Hematopoietic multipotent progenitor cell (in vitro differentiated cells): ENCODE results near the gene LPCAT3. TPM values are rescaled to one million over a fixed set of nuclear protein-coding genes. Genes with fewer than 3 reads are reported as not detected.

ENCODE experiments used
- DNase-seq, 3 donors: peaks; one replicate each; pipeline ENCODE4 v3.0.0-alpha.2; 2011 to 2015; ENCODE audit warnings: low read depth in 2 of 3, low spot score in 2 of 3
- total RNA-seq: library from RNA; depleted of rRNA; stranded (reverse); fragments of >200 nt; gene quantifications from one replicate; pipeline ENCODE4 v1.2.3, GENCODE V29; 2012

The LPCAT3 gene
- total RNA-seq, 1 donor, result 33.1 TPM

GRCh38 chr12:6965714-6966113 is 52.6 kb downstream of the LPCAT3 start:
- no peak for DNase-seq

DNA sequence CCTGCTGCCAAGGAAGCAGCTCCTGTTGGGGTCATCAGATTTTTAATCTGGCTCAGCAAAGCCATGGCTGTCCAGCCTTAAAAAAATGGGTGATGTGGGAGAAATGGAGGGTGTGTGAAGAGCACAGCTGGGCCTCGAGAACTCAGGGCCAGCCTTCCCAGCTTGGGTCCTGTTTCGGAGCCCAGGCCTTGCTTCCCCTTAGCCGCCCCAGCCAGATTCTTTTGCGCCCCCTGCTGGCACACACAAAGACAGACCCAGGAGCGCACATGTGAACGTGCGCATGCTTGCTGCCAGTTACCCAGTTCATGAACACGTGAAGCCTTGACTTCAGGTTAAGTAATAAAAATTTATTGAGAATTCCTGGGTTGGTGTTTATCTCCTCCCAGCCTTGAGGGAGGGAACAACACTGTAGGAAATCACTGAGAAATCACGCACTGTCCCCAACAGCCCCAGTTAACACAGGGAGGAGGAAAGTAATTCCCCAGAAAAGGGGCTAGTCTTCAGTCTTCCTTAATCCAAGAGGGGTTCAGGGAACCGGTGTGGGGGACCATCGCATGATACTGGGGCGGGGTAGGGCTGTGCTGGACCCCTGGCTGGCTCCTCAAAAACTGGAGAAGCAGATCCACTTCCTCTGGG is 53.1 kb downstream of the LPCAT3 start:
- DNase-seq, result peak; percentile 86 to 94 (median 89)

DNA sequence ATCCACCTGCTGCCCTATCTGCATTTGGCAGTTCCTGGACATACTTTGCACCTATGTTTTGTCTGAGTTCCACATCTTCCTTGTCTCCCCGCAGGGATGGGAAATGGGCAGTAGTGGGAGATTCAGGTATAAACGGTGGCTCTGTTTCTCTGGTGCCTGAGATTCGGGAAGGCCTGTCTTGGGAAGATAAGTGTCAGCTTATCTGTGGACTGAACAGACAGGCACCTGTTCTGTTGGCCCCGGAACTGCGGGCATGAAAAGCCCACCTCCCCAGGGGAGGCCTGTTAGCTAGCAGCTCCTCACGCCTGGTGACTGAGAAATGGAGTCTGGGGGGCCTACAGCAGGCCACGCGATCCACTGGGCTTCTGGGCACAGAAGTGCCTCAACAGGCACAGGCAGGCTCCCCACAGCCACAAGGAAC is 53.7 kb downstream of the LPCAT3 start:
- no peak for DNase-seq

GRCh38 chr12:6963791-6964413 is 54.4 kb downstream of the LPCAT3 start:
- no peak for DNase-seq

- no peak for DNase-seq
These were observed 55.1 kb downstream of the LPCAT3 start for GRCh38 chr12:6963016-6963731.

DNA sequence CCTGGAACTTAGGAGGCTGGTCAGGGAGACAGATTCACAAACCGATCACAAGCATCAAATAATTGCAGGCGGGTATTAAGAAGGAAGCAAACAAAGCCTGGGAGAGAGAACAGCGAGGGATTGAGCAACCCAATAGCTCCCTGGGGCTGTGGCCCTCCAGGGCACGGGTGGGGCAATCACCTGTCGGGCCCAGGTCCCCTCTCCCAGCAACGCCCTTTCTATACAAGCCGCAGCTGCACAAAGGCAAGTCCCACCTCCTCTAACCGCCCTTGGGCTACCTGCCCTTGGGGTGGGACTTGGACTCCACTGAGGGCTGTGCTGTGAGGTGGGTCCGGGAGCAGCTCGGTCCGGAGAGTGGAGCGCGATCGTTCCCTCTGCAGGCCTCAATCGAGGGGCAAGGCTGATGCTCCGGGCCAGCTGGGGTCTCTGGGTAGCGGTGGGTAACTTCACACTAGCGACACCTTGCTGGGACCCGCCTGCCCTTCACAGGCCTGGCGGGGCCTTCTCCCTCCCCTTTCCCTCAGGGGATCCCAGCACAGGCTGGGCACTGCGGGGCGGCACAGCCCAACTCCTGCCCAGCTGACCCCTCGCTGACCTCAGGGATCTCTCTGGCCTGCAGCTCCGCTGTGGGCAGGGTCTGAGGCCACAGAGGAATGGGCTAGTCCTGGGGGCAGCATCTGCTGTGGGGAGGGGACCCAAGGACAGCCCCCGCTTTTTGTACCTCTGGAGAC is 55.8 kb downstream of the LPCAT3 start:
- no peak for DNase-seq

DNA sequence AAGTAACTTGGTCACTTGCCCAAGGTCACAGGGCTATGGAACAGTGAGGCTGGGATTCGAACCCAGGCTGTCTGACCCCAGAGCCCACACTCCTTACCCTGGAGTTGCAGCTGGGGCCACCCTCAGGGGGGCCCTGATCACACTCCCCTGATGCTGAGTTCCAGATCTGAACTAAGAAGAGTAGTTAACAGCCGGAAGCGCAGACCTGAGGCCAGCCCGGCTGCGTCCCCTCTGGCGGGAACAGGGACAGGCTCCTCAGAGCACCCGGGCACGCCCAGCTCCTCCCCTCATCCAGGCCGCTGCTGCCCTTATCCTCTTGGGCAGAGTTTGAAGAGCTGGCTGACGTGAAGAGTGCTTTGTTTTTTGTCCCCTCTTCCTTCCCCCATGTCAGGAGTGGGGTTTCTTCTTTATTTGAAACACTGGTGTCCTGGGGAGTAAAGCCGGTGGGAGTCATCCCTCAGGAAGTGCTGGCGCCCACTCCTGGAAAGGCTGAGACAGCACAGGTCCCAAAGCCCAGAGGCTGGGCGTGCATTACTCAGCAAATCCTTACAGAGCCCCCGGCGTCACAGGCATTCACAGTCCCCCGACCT is 56.5 kb downstream of the LPCAT3 start:
- DNase-seq, result peak in 2 of 3 donors; percentile 70 to 86

GRCh38 chr12:6961278-6961694 is 57.0 kb downstream of the LPCAT3 start:
- DNase-seq, result peak; percentile 74 to 76 (median 75)

GRCh38 chr12:6960593-6961277 is 57.5 kb downstream of the LPCAT3 start:
- DNase-seq, result no peak

DNA sequence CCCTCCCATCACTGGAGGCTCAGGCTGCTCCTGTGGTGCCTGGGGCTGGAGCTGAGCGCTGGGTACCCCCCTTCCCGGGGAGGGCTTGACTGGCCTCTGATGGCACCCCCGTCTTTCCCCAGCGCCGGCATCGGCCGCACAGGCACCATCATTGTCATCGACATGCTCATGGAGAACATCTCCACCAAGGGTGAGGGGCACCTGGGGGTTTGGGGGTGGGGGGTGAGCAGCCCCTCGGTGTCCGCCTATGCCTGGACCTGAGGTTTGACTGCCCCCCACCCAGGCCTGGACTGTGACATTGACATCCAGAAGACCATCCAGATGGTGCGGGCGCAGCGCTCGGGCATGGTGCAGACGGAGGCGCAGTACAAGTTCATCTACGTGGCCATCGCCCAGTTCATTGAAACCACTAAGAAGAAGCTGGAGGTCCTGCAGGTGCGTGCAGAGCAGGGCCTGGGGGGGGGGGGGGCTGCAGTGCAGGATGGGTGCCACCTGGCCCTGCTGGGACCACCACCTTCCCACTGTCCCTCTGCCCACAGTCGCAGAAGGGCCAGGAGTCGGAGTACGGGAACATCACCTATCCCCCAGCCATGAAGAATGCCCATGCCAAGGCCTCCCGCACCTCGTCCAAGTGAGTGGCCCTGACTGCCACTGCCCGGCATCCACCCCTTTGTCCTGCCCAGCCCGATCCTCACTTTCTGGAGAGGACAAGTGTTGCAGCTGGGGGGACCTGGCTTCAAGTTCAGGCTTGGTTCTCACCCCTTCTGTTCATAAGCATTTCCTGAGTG is 58.3 kb downstream of the LPCAT3 start:
- DNase-seq, result no peak

DNA sequence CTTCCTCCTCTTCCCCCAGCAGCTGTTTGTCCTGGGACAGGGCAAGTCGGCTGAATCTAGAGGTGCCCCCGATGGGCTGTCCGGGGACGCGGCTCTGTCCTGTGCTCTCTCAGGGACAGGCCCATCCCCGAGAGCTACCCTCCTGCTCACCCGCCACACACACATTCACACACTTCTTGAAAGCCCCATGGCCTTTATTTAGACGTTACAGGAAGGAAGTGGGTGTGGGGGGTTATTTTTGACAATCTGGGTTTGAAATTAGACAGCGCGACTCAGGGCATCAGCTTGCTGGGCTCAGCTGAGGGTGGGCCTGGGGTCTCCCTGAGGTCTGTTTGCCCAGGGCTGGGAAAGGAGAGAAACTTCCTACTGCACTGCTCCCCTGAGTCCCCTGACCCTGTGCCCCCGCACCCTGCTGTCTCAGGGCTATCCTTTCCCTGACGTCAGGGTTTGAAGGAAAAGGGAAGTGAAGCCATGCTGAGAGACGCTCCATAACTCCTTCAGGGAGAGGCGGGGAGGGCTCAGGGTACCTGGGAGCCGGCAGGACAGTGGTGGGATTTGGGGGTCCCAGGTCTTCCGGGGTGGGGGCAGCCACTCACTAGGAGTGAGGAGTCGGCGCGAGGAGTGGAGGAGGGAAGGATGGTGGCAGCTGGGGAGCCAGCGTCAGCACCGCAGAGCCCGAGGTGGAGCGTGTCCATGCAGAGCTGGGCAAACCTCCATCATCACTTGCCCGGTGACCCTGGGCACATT is 59.0 kb downstream of the LPCAT3 start:
- peak in 2 of 3 donors; percentile 75 to 89 for DNase-seq

- DNase-seq, result no peak
These were observed 59.6 kb downstream of the LPCAT3 start for GRCh38 chr12:6958609-6959057.

- DNase-seq, result no peak
These were observed 60.3 kb downstream of the LPCAT3 start for GRCh38 chr12:6957741-6958608.

DNA sequence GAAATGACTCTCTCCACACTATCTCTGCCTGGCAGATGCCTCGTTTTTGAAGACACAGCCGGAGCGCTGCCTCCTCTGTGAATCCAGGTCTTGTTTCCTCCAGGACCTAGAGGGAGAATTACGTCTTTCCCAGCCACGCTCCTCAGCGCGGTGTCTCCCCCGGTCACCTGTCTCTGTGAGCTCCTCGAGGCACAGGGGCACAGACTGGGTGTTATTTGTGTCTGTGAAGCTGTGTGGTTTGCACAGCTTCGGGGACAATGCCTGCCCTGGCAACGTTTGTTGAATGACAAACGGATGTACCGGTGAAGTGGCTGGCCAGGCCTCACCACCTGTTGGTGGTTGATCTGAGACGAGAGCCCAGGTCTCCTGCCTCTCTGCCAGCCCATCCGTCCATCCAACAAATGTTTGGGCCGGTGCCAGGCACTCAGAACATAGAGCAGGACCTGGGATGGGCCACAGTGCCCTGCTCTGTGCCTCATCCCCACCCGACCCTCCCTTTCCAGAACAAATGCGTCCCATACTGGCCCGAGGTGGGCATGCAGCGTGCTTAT is 61.0 kb downstream of the LPCAT3 start:
- DNase-seq, result no peak

GRCh38 chr12:6956021-6956727 is 62.1 kb downstream of the LPCAT3 start:
- DNase-seq, result peak in 1 of 3 donors; percentile 49

GRCh38 chr12:6955108-6956020 is 62.9 kb downstream of the LPCAT3 start:
- no peak for DNase-seq
